GM18861 (cell line): ENCODE results near the gene CLN5.
"Not testable (repeated sequence)": the region's sequence is repeated elsewhere in the genome, so short reads cannot be mapped to it uniquely, and the experiment has no call there.

Source experiments
- ATAC-seq: cut with Tn5 transposase; IDR thresholded peaks from one replicate; pipeline ENCODE4 v1.9.1; 2021; ENCODE audit not compliant: unreplicated experiment

The CLN5 gene

DNA sequence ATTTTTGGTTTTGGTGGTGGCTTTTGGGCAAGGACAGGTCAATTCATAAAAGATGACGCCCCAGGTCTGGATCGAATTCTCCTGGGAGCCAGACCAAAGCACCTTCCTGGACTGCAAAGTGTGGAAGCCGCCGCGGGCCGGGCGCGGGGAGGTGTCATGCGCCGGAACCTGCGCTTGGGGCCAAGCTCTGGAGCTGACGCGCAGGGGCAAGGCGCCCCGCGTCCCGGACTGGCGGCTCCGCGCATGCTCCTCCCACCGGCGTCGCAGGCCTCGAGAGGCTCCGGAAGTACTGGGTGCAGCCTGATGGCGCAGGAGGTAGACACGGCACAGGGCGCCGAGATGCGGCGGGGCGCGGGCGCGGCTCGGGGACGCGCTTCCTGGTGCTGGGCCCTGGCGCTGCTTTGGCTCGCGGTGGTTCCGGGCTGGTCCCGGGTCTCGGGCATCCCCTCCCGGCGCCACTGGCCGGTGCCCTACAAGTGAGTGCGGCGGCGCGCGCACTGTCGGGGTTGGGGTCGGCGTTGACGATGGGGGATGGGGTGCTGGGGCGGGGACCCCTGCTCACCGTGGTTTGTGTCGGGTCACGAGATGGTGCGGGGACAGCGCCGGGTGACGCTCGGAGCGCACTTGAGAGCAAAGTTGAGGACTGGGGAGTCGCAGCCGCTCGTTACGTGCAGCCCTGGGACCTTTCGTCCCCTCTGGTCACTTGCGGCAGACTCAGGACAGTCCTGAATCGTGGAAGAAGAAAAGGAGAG, at the start of gene CLN5:
Gene CLN5, plus strand, starts transcription at position 286 of the 752 bp plus-strand sequence. Its CDS starts 18 bp downstream, at position 304.
- peak; percentile 98 for ATAC-seq

DNA sequence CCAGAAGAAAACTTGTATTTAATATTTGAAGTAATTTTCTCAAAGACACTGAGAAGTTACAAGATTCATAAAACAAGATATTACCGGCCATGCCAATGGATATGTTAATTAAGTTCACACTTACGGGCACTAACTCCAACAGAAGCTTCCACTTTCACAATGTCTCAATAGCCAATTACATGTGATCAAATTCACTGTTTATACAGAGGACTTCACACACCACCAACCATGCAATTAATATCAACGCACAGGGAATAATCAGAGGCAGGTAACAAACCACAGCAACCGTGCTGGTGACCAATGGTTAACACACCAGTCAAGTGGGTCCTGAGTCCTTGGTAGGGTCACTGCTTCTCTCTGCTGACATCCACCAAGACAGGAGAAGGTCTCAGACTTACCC, 49.5 kb upstream of the CLN5 start:
- ATAC-seq: peak; percentile 63

DNA sequence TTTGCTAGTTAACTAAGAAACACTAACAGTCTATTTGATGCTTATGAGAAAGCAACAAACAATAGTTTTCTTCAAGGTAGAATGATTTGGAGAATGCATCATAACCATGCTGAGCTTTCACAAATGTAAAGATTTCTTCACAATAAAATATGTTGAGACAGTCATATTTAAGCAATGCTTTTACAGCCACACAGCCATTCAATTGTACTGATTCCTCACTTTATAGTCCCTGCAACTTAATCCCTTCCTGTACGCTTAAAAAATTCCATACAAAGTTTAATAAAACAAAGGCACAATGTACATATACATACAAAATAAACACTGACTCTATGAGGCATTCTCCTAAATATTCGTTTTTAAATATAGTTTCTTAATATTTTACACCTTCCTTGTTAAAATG, 48.2 kb upstream of the CLN5 start:
- ATAC-seq: no peak

DNA sequence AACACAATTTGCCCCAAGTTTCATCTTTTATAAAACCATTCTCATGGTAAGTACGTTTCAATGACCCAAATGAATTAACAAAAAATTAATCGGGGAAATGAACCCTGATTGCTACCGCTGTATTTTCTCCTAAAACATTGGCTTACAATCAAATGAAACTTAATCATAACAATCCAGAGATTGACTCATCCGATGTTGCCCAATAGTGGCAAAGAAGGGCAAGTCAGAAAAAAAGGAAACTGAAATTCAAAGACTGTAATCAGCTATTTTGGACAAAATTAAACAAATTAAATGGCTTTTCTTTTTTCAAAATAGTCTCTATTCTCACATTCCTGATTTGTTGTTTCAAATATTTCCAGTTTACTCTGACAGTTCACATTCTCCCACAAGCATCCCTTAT, 47.4 kb upstream of the CLN5 start:
- ATAC-seq: no peak

DNA sequence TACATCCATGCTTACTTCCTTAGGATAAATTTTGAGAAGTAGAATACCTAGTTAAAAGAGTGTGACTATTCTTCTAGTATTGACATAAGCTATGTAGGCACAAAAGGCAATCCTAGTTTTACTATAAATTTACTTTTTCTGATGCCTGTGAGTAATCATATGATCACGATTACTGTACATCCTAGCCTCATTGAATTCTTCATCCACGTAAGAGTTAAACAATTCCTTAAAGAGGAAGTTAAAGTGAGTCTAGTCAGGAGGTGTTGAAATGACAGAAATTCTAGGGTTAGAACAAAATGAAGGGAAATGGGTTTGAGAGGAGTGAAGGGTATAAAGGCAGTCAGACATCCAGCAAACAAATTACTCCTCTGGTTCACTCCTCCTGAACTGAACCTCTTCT, 43.7 kb upstream of the CLN5 start, which contains the start of gene ACOD1:
Gene ACOD1, plus strand, starts transcription at position 363 of the 400 bp plus-strand sequence. CDS start 48 bp downstream, outside the sequence.
- no peak for ATAC-seq

DNA sequence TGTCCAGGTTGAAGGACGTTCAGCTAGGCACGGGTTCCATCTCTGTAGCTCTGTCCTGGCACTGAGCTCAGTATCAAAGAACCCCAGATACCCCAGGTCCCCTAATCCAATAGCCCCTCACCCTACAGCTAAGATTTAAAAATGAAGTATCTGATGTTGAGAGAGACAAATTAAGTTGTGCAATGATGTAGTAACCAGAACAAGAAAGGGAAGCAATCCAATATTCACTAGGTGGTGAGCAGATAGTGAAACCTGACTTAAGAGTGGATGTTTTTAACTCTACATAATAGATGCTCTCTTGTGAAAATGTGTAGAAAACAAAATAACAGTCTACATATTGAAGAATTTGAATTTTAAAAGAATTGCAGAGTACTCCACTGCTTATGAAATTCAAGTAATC, 41.8 kb upstream of the CLN5 start:
- ATAC-seq: no peak

DNA sequence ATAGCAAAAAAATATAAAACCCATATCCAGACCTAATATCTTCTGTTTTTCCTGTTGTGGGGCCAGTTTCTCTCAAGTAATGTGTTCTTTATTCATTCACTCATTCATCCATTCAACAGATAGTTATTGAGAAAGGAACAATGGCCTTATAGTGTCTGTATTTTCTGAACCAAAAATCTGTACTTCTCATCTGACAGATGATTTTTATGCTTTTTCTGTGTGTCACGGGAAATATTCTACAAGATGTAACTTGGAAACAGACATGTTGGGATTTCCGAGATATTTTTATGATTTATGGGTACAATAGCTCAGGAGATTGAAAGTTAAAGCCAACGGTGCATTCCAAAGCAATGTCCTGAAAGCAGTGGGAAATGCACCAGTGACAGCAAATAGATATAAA, 37.9 kb upstream of the CLN5 start:
- no peak for ATAC-seq

DNA sequence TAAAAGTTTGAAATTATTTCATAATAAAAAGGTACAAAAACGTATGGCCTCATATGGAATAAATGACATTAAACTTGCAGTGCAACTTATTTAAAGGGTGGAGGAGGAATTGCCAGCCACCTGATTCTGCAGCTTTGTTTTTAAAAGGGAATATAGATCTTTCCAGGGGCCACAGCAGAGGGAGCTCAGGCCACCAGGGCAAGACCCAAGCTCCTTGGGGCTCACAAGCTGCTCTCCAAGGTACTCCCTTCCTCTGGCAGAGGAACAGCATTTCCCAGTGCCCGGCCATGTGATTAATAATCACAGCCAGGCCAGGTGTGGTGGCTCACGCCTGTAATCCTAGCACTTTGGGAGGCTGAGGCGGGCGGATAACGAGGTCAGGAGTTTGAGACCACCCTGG, 37.3 kb upstream of the CLN5 start:
- ATAC-seq: no peak

DNA sequence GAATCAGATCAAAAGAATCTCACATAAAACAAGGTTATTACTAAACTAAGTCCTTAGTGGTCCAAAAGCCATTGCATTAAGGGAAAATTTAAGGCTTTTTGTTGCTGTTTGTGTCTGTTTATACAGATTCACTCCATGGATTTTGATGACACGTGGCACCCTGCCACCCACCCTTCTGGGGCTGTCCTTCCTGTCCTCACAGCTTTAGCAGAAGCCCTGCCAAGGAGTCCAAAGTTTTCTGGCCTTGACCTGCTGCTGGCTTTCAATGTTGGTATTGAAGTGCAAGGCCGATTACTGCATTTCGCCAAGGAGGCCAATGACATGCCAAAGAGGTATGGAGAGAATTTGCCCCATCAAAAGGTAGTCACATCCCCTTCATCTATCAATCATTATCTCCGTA, 36.7 kb upstream of the CLN5 start:
- no peak for ATAC-seq

DNA sequence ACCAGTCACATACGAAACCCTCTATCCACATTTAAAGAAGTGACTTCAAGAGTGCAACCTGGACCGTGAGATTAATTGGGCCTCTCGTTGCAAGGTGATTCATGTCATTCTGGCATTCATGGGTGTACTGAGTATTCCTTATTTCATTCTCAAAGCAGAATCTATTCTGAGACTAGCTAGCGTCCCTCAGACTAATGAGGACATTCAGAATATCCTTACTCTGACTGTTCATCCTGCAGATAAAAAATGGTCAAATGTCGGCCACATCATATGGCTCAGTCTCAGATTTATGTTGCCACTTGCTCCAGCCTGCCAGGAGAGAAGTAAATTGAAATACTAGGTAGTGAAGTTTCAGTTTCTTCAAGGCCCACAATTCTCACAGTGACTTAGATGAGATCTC, 36.2 kb upstream of the CLN5 start:
- ATAC-seq: no peak

DNA sequence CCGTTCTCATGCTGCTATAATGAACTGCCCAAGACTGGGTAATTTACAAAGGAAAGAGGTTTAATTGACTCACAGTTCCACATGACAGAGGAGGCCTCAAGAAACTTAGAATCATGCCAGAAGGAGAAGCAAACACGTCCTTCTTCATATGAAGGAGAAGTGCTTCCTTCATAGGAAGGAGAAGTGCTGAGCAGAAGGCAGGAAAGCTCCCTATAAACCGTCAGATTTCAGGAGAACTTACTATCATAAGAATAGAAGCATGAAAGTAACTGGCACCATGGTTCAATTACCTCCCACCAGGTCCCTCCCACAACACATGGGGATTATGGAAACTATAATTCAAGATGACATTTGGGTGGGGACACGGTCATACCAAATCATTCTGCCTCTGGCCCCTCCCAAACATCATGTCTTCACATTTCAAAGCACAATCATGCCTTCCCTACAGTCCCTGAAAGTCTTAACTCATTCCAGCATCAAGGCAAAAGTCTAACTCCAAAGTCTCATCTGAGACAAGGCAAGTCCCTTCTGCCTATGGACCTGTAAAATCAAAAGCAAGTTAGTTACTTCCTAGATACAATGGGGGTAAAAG, 32.9 kb upstream of the CLN5 start:
- ATAC-seq: no peak

DNA sequence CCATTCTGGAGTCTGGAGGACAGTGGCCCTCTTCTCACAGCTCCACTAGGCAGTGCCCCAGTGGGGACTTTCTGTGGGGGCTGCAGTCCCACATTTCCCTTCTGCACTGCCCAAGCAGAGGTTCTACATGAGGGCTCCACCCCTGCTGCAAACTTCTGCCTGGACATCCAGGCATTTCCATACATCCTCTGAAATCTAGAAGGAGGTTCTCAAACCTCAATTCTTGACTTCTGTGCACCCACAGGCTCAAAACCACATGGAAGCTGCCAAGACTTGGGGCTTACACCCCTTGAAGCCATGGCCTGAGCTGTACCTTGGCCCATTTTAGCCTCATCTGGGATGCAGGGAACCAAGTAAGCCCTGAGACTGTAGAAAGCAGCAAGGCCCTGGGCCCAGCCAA, 32.1 kb upstream of the CLN5 start:
- ATAC-seq: not testable (repeated sequence)

DNA sequence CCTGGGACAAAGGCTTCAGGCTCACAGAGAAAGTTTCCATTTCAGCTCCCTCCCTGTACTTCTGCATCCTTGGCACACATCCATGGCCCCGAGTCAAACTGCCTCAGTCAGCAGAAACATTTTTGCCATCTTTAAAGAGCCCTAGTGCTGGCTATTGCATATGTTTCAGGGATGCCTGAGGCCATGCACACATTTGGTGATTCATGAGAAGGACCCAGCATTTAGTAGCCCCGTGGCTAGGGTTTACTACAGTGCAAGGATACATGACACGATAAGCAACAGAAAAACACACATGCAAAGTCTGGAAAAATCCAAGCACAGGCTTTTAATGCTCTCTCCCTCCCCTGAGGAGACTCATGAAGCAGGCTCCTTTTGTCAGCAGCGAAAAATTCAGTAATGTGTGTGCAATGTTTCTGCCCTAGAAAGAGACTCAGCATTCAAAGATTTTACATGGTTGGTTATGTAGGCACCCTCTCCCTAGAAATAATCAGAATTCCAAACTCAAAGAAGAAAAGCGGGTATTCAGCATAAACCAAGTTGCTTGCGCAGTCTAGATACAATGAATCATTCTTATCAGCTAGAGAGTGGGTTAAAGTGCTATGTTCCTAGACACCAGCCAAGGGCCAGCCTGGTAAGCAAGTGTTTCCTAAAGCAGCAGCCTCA, 26.0 kb upstream of the CLN5 start:
- no peak for ATAC-seq

DNA sequence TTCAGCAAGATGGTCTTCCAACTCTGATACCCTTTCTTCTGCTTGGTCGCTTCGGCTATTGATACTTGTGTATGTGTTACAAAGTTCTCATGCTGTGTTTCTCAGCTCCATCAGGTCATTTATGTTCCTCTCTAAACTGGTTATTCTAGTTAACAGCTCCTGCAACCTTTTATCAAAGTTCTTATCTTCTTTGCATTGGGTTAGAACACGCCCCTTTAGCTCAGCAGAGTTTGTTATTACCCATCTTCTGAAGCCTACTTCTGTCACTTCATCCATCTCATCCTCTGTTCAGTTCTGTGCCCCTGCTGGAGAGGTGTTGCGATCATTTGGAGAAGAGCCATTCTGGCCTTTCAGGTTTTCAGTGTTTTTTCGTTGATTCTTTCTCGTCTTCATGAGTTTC, 24.9 kb upstream of the CLN5 start:
- no peak for ATAC-seq

DNA sequence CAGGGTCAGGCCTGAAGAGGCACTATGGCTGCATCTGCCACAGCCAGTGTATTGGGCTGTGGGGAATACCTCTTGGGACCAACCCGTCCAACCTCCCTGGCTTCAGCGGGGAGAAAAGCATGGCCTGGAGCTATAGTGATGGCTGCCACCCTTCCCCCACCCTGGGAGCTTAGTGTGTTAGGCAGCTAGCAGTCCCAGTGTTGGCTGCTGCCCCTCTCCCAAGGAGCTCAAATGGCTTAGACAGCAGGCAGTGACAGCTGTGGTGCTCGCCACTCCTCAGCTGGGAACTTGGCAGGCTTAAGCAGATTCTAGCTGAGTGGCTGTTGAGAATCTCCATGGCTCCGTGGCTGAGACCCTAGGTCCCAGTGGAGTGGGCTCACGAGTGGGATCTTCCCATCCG, 23.8 kb upstream of the CLN5 start:
- ATAC-seq: no peak

DNA sequence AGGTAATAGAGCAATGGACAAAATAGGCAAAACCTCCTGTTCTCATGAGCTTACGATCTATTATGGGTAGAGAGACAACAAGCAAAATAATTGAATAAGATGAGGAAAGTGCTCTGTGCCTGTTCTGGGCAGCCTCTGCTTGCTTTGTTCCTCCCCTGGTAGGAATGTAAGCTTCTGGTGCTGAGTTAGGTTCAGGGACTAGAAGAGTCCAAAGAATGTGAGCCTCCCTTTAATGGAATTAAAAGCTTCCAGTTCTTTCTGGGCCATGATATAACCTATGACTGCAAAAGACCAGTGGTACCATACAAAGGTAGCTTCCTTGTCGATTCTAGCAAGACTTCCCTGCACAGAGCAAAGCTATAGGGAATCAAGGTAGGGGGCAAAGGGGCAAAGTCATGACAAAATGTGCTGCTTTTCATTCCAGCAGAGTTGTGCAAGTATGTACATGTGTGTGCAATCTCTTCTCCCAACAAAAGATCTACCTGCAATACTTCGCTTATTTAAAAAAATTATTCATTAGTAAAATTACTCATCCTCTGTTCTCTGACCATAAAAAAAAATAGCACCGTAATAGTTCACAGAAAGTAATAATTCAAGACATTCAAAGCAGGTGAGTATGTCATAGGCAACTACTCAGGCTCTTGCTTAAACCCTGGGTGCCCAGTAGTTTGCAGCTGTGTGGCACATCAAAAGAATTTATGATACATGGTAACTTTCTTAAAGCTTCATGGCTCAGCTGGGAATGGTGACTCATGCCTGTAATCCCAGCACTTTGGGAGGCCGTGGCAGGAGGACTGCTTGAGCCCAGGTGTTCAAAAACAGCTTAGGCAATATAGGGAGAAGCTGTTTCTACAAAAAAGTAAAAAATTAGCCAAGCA, 22.2 kb upstream of the CLN5 start:
- ATAC-seq: no peak

DNA sequence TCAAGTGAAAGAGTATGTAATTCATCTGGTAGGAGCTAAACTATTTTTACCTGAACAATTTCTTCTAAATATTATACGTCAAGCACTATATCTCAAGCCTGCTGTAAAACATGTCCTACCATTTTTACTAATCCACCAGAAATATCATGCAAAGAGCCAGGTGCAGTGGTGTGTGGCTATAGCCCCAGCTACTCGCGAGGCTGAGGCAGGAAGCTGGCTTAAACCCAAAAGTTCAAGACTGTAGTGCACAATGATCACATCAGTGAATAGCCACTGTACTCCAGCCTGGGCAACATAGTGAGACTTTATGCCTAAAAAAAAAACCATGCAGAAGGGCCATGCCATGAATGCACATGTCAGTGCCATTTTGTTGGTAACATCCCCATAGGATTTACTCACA, 20.7 kb upstream of the CLN5 start:
- ATAC-seq: peak; percentile 71

DNA sequence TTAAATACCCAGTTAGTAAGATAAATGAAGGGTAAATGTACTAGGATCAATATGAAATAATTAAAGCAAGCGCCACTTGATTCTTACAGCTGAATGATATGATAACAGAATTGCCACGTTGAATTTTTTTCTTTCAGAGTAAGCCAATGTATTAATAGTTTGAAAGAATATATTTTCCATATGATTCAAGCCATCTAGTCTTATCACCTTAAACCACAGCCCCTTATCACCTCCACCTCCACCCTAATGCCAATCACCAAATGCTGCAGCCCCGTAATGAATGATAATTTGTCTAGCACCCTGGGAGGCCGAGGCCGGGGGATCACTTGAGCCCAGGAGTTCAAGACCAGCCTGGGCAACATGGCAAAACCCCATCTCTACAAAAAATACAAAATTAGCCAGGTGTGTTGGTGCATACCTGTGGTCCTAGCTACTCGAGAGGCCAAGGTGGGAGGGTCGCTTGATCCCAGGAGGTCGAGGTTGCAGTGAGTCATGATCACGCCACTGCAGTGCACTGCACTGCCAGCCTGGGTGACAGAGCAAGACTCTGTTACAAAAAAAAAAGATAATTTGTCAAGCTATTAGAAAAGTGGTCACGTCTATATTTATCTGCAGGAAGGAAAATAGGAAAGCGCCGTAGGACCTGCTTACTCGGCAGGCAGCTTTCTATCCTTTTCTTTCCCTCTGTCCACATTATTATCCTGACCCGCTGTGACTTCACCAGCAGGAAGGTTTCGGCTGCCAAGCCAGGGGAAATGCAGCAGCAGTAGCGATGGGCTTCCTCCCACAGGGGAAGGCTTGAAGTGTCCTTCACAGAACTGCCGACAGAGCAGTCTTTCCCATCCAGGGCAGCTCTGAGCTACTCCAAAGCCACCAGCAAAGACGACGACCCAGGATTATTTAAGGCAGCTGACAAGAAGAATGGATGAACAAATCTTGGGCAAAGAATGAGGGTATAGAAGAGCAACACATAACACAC, 19.7 kb upstream of the CLN5 start:
- ATAC-seq: no peak

DNA sequence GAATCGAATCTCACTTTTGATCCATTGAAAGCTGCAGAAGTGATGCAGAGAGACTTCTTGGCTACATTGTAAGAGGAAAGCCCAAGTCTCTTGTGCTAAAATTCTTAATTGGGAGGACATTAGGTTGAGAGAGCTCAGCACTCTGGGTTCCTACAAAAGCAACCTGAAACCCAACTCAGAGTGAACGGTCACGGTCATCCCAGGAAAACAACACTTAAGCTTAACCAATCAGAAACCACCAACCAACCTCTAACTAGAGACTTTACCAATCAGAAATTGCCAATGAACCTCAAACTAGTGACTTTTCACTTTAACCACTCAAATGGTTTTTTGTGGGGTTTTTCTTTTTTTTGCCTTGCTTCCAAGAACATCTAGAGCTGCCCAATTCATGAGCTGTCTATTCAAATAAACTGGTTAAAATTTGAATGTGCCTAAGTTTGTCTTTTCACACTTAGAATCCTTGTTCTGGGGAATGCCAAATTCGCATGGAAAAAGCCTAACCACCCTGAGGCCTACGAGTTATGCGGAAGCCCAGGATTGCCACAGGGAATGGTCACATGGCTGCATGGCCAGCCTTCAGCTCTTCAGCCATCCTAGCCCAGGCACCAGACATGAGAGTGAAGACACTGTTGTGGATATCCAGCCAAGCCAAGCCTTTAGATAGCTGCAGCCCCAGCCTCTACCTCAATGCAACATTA, 17.8 kb upstream of the CLN5 start:
- no peak for ATAC-seq

DNA sequence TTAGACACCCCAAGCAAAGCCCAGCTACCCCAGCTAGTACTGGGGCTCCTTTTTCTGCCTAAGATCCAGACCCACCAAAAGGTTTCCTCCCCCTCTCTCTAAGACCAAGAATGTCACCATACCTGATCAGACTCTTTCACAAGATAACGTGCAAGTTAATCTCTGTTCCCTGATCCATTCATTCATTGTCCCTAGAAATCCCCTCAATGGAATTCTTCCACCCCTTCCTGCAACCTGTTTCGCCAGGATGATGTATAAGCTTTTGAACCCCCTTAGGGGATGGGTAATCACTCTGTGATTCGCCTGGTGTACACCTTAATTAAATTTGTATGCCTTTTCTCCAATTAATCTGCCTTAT, 17.3 kb upstream of the CLN5 start:
- no peak for ATAC-seq
